Measurements from ENCODE around the gene TMEM121.

- TF ChIP-seq CTCF (IDR thresholded peaks at IDR 0.05; ENCODE audit: low read depth, low read length, missing input control), result peak; percentile 16
- TF ChIP-seq JUND (IDR thresholded peaks at IDR 0.05), result no peak
- TF ChIP-seq MAX (IDR thresholded peaks at IDR 0.05), result no peak
- TF ChIP-seq TAF1 (conservative IDR thresholded peaks at IDR 0.05), result no peak
- TF ChIP-seq REST (IDR thresholded peaks at IDR 0.05), result no peak
- no peak for TF ChIP-seq YY1 (IDR thresholded peaks at IDR 0.05)
- no peak for TF ChIP-seq ATF3 (IDR thresholded peaks at IDR 0.05)
- no peak for TF ChIP-seq FOXA1 (IDR thresholded peaks at IDR 0.05)
- TF ChIP-seq GABPA (IDR thresholded peaks at IDR 0.05 in 1 of 2, conservative IDR thresholded peaks at IDR 0.05 in 1 of 2), result no peak
- no peak for TF ChIP-seq HNF4A (conservative IDR thresholded peaks at IDR 0.05)
Observed at GRCh38 chr14:105485739-105486162, 40.6 kb upstream of the TMEM121 start.
